HCT116 (cell line): ENCODE measurements around the gene DCAF5. TPM values are rescaled to one million over a fixed set of nuclear protein-coding genes. Genes with fewer than 3 reads are reported as not detected.

Experiments
- ATAC-seq: fragments of 200-7000 bp; cut with Tn5 transposase; 2 replicates; pipeline ENCODE4 v1.9.1; 2020; ENCODE audit warnings: mild to moderate bottlenecking, moderate library complexity
- BruUV-seq: library from RNA; stranded (reverse); fragments of 400-500 nt; replicated peaks from 2 replicates; lab custom pipeline; 2021; lab: Mats Ljungman, UMichigan
- CTCF ChIA-PET: fragments of 300-600 bp; sonication (Branson Sonifier 250); formaldehyde crosslinking; loops from one replicate; lab custom pipeline; 2021; ENCODE audit warnings: antibody characterized with exemption; lab: Charles Lee
- POLR2A ChIA-PET: fragments of 300-600, 350-600 bp; sonication (Branson Sonifier 250); formaldehyde crosslinking; loops from one replicate; lab custom pipeline; 2021; ENCODE audit warnings: antibody characterized with exemption; lab: Charles Lee
- RAD21 ChIA-PET, 2 experiments: fragments of 300-600 bp; sonication (Branson Sonifier 250); formaldehyde crosslinking; loops; one replicate each; lab custom pipeline; 2023; ENCODE audit warnings: low total read pairs in 2 of 2; ENCODE audit not compliant: uncharacterized antibody in 2 of 2, unreplicated experiment in 2 of 2, low non-redundant PET in 1 of 2; lab: Charles Lee
- DNase-seq: peaks from one replicate; pipeline ENCODE4 v3.0.0-alpha.2; 2010; ENCODE audit warnings: low read depth, low spot score
- H2AFZ ChIP-seq: fragments of 200-600 bp; shearing (Covaris generic), sonication (generic); 2 replicates; pipeline ENCODE4 v1.6.1; 2017; ENCODE audit warnings: low read depth, mixed run types, mixed read lengths, antibody characterized with exemption, low read length; ENCODE audit not compliant: poor library complexity, severe bottlenecking
- H3K27ac ChIP-seq: 2 replicates; pipeline ENCODE4 v1.5.1; 2012; ENCODE audit warnings: low read depth, low read length
- H3K27me3 ChIP-seq: fragments of 200-600 bp; sonication (generic); 2 replicates; pipeline ENCODE4 v1.6.1; 2016; ENCODE audit warnings: mixed run types, low read length, mixed read lengths; ENCODE audit not compliant: insufficient read depth
- H3K36me3 ChIP-seq, 2 experiments: fragments of 200-500 bp in 1 of 2; fragments of 200-600 bp in 1 of 2; sonication (Bioruptor generic) in 1 of 2; sonication (generic) in 1 of 2; 2 replicates each; pipeline versions ENCODE4 v1.5.1 to v1.6.1; 2014 to 2016; ENCODE audit warnings: low read length in 2 of 2, inconsistent platforms in 1 of 2, mixed read lengths in 1 of 2, mixed run types in 1 of 2; ENCODE audit not compliant: insufficient read depth in 2 of 2, control insufficient read depth in 1 of 2
- H3K4me1 ChIP-seq, 2 experiments: fragments of 200-600 bp in 1 of 2; sonication (generic) in 1 of 2; 2 replicates each; pipeline versions ENCODE4 v1.5.1 to v1.6.1; 2012 to 2017; ENCODE audit warnings: low read length in 2 of 2, inconsistent platforms in 1 of 2, mild to moderate bottlenecking in 1 of 2, mixed read lengths in 1 of 2, mixed run types in 1 of 2, moderate library complexity in 1 of 2; ENCODE audit not compliant: insufficient read depth in 2 of 2, control insufficient read depth in 1 of 2
- H3K4me2 ChIP-seq: fragments of 200-600 bp; sonication (generic); 2 replicates; pipeline ENCODE4 v1.6.1; 2017; ENCODE audit warnings: mixed run types, low read length, mixed read lengths
- H3K4me3 ChIP-seq, 2 experiments: fragments of 200-600 bp in 1 of 2; sonication (generic) in 1 of 2; replicated peaks in 1 of 2; 2 replicates each; pipeline ENCODE4 v1.5.1; 2011 to 2016; ENCODE audit warnings: low read length in 2 of 2, control low read depth in 1 of 2, low read depth in 1 of 2, mild to moderate bottlenecking in 1 of 2, mixed read lengths in 1 of 2, mixed run types in 1 of 2
- H3K79me2 ChIP-seq: fragments of 200-600 bp; sonication (generic); 2 replicates; pipeline ENCODE4 v1.6.1; 2017; ENCODE audit warnings: mild to moderate bottlenecking, mixed run types, low read length, moderate library complexity, mixed read lengths; ENCODE audit not compliant: insufficient read depth
- H3K9ac ChIP-seq: fragments of 200-600 bp; sonication (generic); 2 replicates; pipeline ENCODE4 v1.6.1; 2016; ENCODE audit warnings: low read length, mixed read lengths
- H3K9me2 ChIP-seq: fragments of 200-600 bp; sonication (generic), shearing (Covaris generic); 2 replicates; pipeline ENCODE4 v1.6.1; 2017; ENCODE audit warnings: mixed run types, mild to moderate bottlenecking, moderate library complexity; ENCODE audit not compliant: insufficient read depth
- H3K9me3 ChIP-seq, 2 experiments: fragments of 200-500 bp in 1 of 2; fragments of 200-600 bp in 1 of 2; sonication (Bioruptor generic) in 1 of 2; sonication (generic) in 1 of 2; 2 replicates each; pipeline ENCODE4 v1.6.1; 2014 to 2017; ENCODE audit warnings: low read length in 2 of 2, mixed read lengths in 2 of 2, inconsistent platforms in 1 of 2, low read depth in 1 of 2, mild to moderate bottlenecking in 1 of 2, mixed run types in 1 of 2, moderate library complexity in 1 of 2; ENCODE audit not compliant: control insufficient read depth in 1 of 2, insufficient read depth in 1 of 2
- H4K20me1 ChIP-seq: fragments of 200-600 bp; sonication (generic), shearing (Covaris generic); 2 replicates; pipeline ENCODE4 v1.6.1; 2017; ENCODE audit warnings: mixed run types, mild to moderate bottlenecking, moderate library complexity; ENCODE audit not compliant: insufficient read depth
- CBX3 ChIP-seq: IDR thresholded peaks from 2 replicates; pipeline ENCODE4 v1.6.1; 2012; ENCODE audit warnings: low read depth
- ELF1 ChIP-seq: IDR thresholded peaks from 2 replicates; pipeline ENCODE4 v1.6.1; 2012; ENCODE audit warnings: low read depth, borderline replicate concordance
- FOSL1 ChIP-seq: IDR thresholded peaks from 2 replicates; pipeline ENCODE4 v1.6.1; 2012; ENCODE audit warnings: low read depth
- JUND ChIP-seq: IDR thresholded peaks from 2 replicates; pipeline ENCODE4 v1.6.1; 2012
- POLR2AphosphoS5 ChIP-seq: IDR thresholded peaks from 2 replicates; pipeline ENCODE4 v1.6.1; 2011; ENCODE audit warnings: mild to moderate bottlenecking, low read depth, low read length, moderate library complexity
- RAD21 ChIP-seq: IDR thresholded peaks from 2 replicates; pipeline ENCODE4 v1.6.1; 2012; ENCODE audit warnings: low read depth, mild to moderate bottlenecking
- SRF ChIP-seq: IDR thresholded peaks from 2 replicates; pipeline ENCODE4 v1.6.1; 2012; ENCODE audit warnings: low read depth
- ZFX ChIP-seq: fragments of 450-650 bp; IDR thresholded peaks from 2 replicates; pipeline ENCODE4 v1.6.1; 2017
- ZNF274 ChIP-seq: fragments of 200-500 bp; sonication (Bioruptor generic); IDR thresholded peaks from 2 replicates; pipeline ENCODE4 v1.6.1; 2014; ENCODE audit warnings: mild to moderate bottlenecking, low read depth, low read length, inconsistent platforms
- intact Hi-C: fragments of 100-400 bp; cut with micrococcal nuclease; formaldehyde crosslinking; loops from 2 replicates; pipeline ENCODE4 v1.10.0; 2022
- total RNA-seq: library from RNA; stranded (reverse); gene quantifications from one replicate; pipeline ENCODE4 v1.2.1, GENCODE V29; 2021; ENCODE audit not compliant: unreplicated experiment
- TF ChIP-seq, protein P1 (sequence below): IDR thresholded peaks from 2 replicates; pipeline ENCODE4 v1.6.1; 2012
- TF ChIP-seq, protein P2 (sequence below): IDR thresholded peaks from 2 replicates; pipeline ENCODE4 v1.6.1; 2012

Gene DCAF5
- total RNA-seq, 1 experiment from 2014 or later = 27.1 TPM

DNA sequence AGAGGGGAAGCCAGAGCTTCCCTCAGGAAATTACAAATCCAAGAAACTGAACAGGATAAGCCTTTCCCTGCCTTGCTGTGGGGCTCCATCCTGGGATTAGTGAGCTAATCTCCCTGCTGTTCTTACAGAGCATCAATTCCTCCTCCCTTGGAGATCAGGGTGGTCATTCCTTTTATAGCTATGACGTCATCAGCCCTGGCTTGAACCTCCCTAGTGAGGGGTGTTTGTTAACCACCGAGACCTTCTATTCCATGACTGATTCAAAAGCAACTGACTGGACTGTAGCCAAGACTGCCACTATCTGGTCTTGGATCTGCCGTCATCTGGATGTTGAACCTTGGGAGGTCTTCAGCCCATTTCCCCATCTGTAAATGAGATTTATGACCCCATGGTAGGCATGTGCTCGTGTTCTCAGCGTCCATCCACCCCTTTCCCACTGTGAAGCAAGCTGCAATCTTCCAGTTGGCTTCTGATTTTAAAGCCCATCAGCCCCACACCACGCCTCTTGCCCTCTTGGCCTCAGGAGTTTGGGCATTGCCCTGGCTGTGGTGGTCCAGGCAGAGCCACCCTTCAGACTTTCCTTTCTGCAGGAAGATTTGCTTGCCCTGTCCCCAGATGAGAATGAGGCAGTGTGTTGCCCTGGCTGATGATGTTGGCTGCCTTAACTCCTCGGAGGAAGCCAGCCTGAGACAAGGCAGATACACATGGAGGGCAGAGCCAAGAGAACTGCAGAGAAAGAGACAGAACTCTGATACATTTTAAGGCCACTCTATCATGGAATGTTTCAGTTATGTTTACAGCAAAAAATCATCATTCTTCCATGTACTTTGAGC, 114.2 kb downstream of the DCAF5 start:
- ChIA-PET RAD21 (no interaction called here), CTCF (no interaction called here), POLR2A (no interaction called here)
- no peaks in the 10 kb centered on the region for H4K20me1 ChIP-seq
- H3K9me2 ChIP-seq = no peaks in the 10 kb centered on the region
- H3K4me3 ChIP-seq = no peak overlapping the region
- no peaks in the 10 kb centered on the region for H3K36me3 ChIP-seq
- peaks cover 8 to 25% of the 10 kb centered on the region in 2 experiments; a peak in 3 of 4 replicates for H3K4me1 ChIP-seq
- DNase-seq (no peak), ATAC-seq (peak; percentile 30; the same call in 1 of the 2 replicates)
- BruUV-seq = no TSS peak
- H2AFZ ChIP-seq = no peak overlapping the region
- no peaks in the 10 kb centered on the region for H3K79me2 ChIP-seq
- H3K27me3 ChIP-seq = no peaks in the 10 kb centered on the region
- peak overlapping the region; percentile 50 for H3K4me2 ChIP-seq
- H3K9me3 ChIP-seq = no peaks in the 10 kb centered on the region
- no peak overlapping the region for H3K9ac ChIP-seq
- H3K27ac ChIP-seq = no peak overlapping the region; the same call in 1 of the 2 replicates
- intact Hi-C loops = no loop called here
- TF ChIP-seq ZFX (no peak), FOSL1 (no peak), ELF1 (no peak), SRF (no peak), CBX3 (no peak), POLR2AphosphoS5 (no peak), ZNF274 (no peak), JUND (no peak), RAD21 (no peak)
- TF ChIP-seq, protein P1, sequence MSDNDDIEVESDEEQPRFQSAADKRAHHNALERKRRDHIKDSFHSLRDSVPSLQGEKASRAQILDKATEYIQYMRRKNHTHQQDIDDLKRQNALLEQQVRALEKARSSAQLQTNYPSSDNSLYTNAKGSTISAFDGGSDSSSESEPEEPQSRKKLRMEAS = no peak

DNA sequence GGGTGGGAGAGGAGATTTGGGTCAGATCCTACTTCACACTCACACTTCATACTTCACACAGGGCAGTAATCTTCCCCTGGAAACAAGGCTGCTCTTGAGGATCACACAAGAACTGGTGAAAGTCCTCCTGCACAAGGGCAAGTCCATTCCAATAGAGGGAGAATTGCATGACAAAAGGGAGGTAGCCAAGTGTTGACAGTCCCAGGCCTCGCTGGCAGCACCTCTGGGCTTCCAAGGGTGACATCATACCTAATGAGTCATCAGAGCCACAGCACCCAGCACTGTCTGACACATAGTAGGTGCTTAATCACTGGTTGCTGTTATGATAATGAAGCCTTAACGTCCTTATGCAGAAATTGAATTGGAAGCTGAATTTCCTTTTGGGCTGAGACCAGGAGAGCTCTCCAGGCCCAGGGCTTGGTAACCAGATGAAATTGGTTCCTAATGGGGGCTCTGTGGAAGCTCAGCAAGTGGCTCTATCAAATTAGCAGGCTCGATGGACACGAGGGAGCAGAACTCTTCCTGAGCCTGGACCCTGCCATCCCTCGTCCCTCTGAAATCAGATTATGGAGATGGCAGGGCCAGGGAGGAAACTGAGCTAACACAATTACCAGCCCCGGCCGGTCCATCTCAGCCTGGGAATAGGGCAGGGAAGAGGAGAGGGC, 115.0 kb downstream of the DCAF5 start:
- BruUV-seq = no TSS peak
- Histone ChIP-seq H3K4me2 (no peak overlapping the region), H3K9me3 (no peaks in the 10 kb centered on the region), H3K36me3 (no peaks in the 10 kb centered on the region), H3K9ac (no peak overlapping the region), H3K27ac (no peak overlapping the region), H3K4me3 (no peak overlapping the region), H3K9me2 (no peaks in the 10 kb centered on the region), H2AFZ (no peak overlapping the region), H3K27me3 (no peaks in the 10 kb centered on the region), H4K20me1 (no peaks in the 10 kb centered on the region), H3K79me2 (no peaks in the 10 kb centered on the region), H3K4me1 (peaks cover 8 to 25% of the 10 kb centered on the region in 2 experiments; a peak in 3 of 4 replicates)
- RAD21 ChIA-PET = no interaction called here
- DNase-seq (no peak), ATAC-seq (no peak)
- TF ChIP-seq JUND = peak; percentile 68
- TF ChIP-seq, protein P2, sequence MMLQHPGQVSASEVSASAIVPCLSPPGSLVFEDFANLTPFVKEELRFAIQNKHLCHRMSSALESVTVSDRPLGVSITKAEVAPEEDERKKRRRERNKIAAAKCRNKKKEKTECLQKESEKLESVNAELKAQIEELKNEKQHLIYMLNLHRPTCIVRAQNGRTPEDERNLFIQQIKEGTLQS = peak; percentile 65; the same call in 1 of the 2 replicates
- TF ChIP-seq FOSL1 = peak; percentile 45
- TF ChIP-seq POLR2AphosphoS5 = no peak
- POLR2A ChIA-PET = no interaction called here
- CTCF ChIA-PET = no interaction called here
- intact Hi-C loops = no loop called here
